ENCODE results near the gene SLC44A5. TPM values are rescaled to one million over a fixed set of nuclear protein-coding genes. Genes with fewer than 3 reads are reported as not detected.

SLC44A5 gene
- total RNA-seq, 4 donors from 2014 or later = 2.2 to 5.2 (median 3.3) TPM; not detected in 1

- 84 to 86% methylated on average over 2 of the region's 2 CpGs for WGBS, 2 donors (ENCODE audit: low coverage in 1 of 2)
- DNase-seq = no peak
- H3K27me3 ChIP-seq = no peaks in the 10 kb centered on the region
- no peaks in the 10 kb centered on the region for H3K4me1 ChIP-seq
- no peaks in the 10 kb centered on the region for H3K9me3 ChIP-seq
- no peak overlapping the region for H3K27ac ChIP-seq
- intact Hi-C loops (cut with DNase I; ENCODE audit: low total_unique reads) = no loop called here
- H3K36me3 ChIP-seq = no peaks in the 10 kb centered on the region
- in situ Hi-C loops (cut with MboI; ENCODE audit: low pct_ligation_motif_present in 1 of 4, low pct_unique_long_range_greater_than_20kb in 1 of 4, low sequenced_read_pairs in 3 of 4) = no loop called here
- H3K4me3 ChIP-seq = no peak overlapping the region
- no peak for TF ChIP-seq EP300 (IDR thresholded peaks at IDR 0.05; ENCODE audit: low read depth)
- TF ChIP-seq CTCF (IDR thresholded peaks at IDR 0.05) = no peak
- no peak for TF ChIP-seq POLR2A (IDR thresholded peaks at IDR 0.05)
- no peak for TF ChIP-seq POLR2AphosphoS5 (IDR thresholded peaks at IDR 0.05)
Measured at GRCh38 chr1:75305061-75305460, 305.9 kb downstream of the SLC44A5 start.

GRCh38 chr1:75293270-75293669 is 317.6 kb downstream of the SLC44A5 start:
- no peak for TF ChIP-seq CTCF (IDR thresholded peaks at IDR 0.05)
- no peak overlapping the region for H3K27ac ChIP-seq
- H3K36me3 ChIP-seq = no peaks in the 10 kb centered on the region
- intact Hi-C loops (cut with DNase I; ENCODE audit: low total_unique reads) (no loop called here), in situ Hi-C loops (cut with MboI; ENCODE audit: low pct_ligation_motif_present in 1 of 4, low pct_unique_long_range_greater_than_20kb in 1 of 4, low sequenced_read_pairs in 3 of 4) (loop anchor here in 1 of 4 donors (25.0 kb wide), 1 partner anchor 344 kb away; no protein-coding TSS in a partner anchor)
- no peaks in the 10 kb centered on the region for H3K4me1 ChIP-seq
- no peaks in the 10 kb centered on the region for H3K9me3 ChIP-seq
- 69 to 70% methylated on average over 3 to 4 of the region's 4 CpGs for WGBS, 2 donors (ENCODE audit: low coverage in 1 of 2)
- no peak overlapping the region for H3K4me3 ChIP-seq
- no peaks in the 10 kb centered on the region for H3K27me3 ChIP-seq
- DNase-seq = no peak

- H3K27me3 ChIP-seq = no peaks in the 10 kb centered on the region
- no peaks in the 10 kb centered on the region for H3K4me1 ChIP-seq
- 68 to 72% methylated on average over 2 to 3 of the region's 3 CpGs for WGBS, 2 donors (ENCODE audit: low coverage in 1 of 2)
- no peak overlapping the region for H3K4me3 ChIP-seq
- in situ Hi-C loops (cut with MboI; ENCODE audit: low pct_ligation_motif_present in 1 of 4, low pct_unique_long_range_greater_than_20kb in 1 of 4, low sequenced_read_pairs in 3 of 4) (loop anchor here in 1 of 4 donors (25.0 kb wide), 1 partner anchor 345 kb away; no protein-coding TSS in a partner anchor), intact Hi-C loops (cut with DNase I; ENCODE audit: low total_unique reads) (no loop called here)
- no peaks in the 10 kb centered on the region for H3K9me3 ChIP-seq
- TF ChIP-seq POLR2AphosphoS5 (IDR thresholded peaks at IDR 0.05) (no peak), POLR2A (IDR thresholded peaks at IDR 0.05) (no peak)
- H3K36me3 ChIP-seq = no peaks in the 10 kb centered on the region
- no peak for DNase-seq
- no peak overlapping the region for H3K27ac ChIP-seq
Measured at GRCh38 chr1:75292013-75292412, 318.9 kb downstream of the SLC44A5 start.

- in situ Hi-C loops (cut with MboI; ENCODE audit: low pct_ligation_motif_present in 1 of 4, low pct_unique_long_range_greater_than_20kb in 1 of 4, low sequenced_read_pairs in 3 of 4) (loop anchor here in 1 of 4 donors (25.0 kb wide), 1 partner anchor 361 kb away; no protein-coding TSS in a partner anchor), intact Hi-C loops (cut with DNase I; ENCODE audit: low total_unique reads) (no loop called here)
- Histone ChIP-seq H3K4me3 (no peak overlapping the region), H3K9me3 (no peaks in the 10 kb centered on the region), H3K27ac (no peak overlapping the region), H3K4me1 (no peaks in the 10 kb centered on the region), H3K27me3 (no peaks in the 10 kb centered on the region), H3K36me3 (no peaks in the 10 kb centered on the region)
- no peak for TF ChIP-seq EP300 (IDR thresholded peaks at IDR 0.05; ENCODE audit: low read depth)
- TF ChIP-seq POLR2A (IDR thresholded peaks at IDR 0.05) = no peak
- no peak for TF ChIP-seq CTCF (IDR thresholded peaks at IDR 0.05)
- no peak for TF ChIP-seq POLR2AphosphoS5 (IDR thresholded peaks at IDR 0.05)
- no peak for DNase-seq
- WGBS, 2 donors (ENCODE audit: low coverage in 1 of 2) = 80 to 82% methylated on average over 1 of the region's 1 CpG
Measured at GRCh38 chr1:75276385-75276784, 334.5 kb downstream of the SLC44A5 start.

GRCh38 chr1:75275631-75276030 is 335.3 kb downstream of the SLC44A5 start:
- in situ Hi-C loops (cut with MboI; ENCODE audit: low pct_ligation_motif_present in 1 of 4, low pct_unique_long_range_greater_than_20kb in 1 of 4, low sequenced_read_pairs in 3 of 4) = loop anchor here in 1 of 4 donors (25.0 kb wide), 1 partner anchor 362 kb away; no protein-coding TSS in a partner anchor
- 60 to 68% methylated on average over 1 of the region's 1 CpG for WGBS, 2 donors (ENCODE audit: low coverage in 1 of 2)
- Histone ChIP-seq H3K36me3 (no peaks in the 10 kb centered on the region), H3K4me1 (no peaks in the 10 kb centered on the region), H3K9me3 (no peaks in the 10 kb centered on the region), H3K27ac (no peak overlapping the region), H3K4me3 (no peak overlapping the region), H3K27me3 (no peaks in the 10 kb centered on the region)
- intact Hi-C loops (cut with DNase I; ENCODE audit: low total_unique reads) = no loop called here
- no peak for TF ChIP-seq POLR2A (IDR thresholded peaks at IDR 0.05)
- no peak for TF ChIP-seq POLR2AphosphoS5 (IDR thresholded peaks at IDR 0.05)
- TF ChIP-seq EP300 (IDR thresholded peaks at IDR 0.05; ENCODE audit: low read depth) = no peak
- no peak for TF ChIP-seq CTCF (IDR thresholded peaks at IDR 0.05)
- no peak for DNase-seq

Data from transverse colon (tissue), 4 donors.